Natural killer cell (primary cell): ENCODE data around the gene OBSCN. TPM values are rescaled to one million over a fixed set of nuclear protein-coding genes. Genes with fewer than 3 reads are reported as not detected.

ENCODE experiments used
- ATAC-seq, 3 donors: fragments of 150-1000 bp in 2 of 3; fragments of 200-7000 bp in 1 of 3; cut with Tn5 transposase; 1 replicate in 1 of 3; 2 replicates in 2 of 3; pipeline ENCODE4 v1.10.0; 2021; ENCODE audit warnings: mild to moderate bottlenecking in 2 of 3, moderate library complexity in 2 of 3
- DNase-seq, 2 donors: peaks; one replicate each; pipeline versions ENCODE4 v3.0.0 to v3.0.0-alpha.2; 2013 to 2021; ENCODE audit warnings: mixed read lengths in 1 of 2
- H3K27ac ChIP-seq: one replicate; pipeline ENCODE4 v1.5.1; 2013; ENCODE audit warnings: mild to moderate bottlenecking, low read length
- H3K27me3 ChIP-seq: one replicate; pipeline ENCODE4 v1.6.1; 2013; ENCODE audit warnings: low read length; ENCODE audit not compliant: control insufficient read depth, insufficient read depth
- H3K36me3 ChIP-seq: one replicate; pipeline ENCODE4 v1.6.1; 2013; ENCODE audit warnings: low read length; ENCODE audit not compliant: control insufficient read depth, insufficient read depth
- H3K4me1 ChIP-seq: one replicate; pipeline ENCODE4 v1.6.1; 2013; ENCODE audit warnings: low read length; ENCODE audit not compliant: control insufficient read depth, insufficient read depth
- H3K4me3 ChIP-seq: one replicate; pipeline ENCODE4 v1.5.1; 2013; ENCODE audit warnings: low read length
- H3K9me3 ChIP-seq: one replicate; pipeline ENCODE4 v1.6.1; 2013; ENCODE audit warnings: low read length; ENCODE audit not compliant: control insufficient read depth, insufficient read depth
- H3K27ac Mint-ChIP-seq, 2 donors: one replicate each; pipeline ENCODE4 v1.8.0; 2022; ENCODE audit warnings: mild to moderate bottlenecking in 2 of 2, mixed read lengths in 2 of 2, moderate library complexity in 1 of 2
- H3K27me3 Mint-ChIP-seq, 2 donors: one replicate each; pipeline ENCODE4 v1.8.0; 2022; ENCODE audit warnings: low read depth in 2 of 2, mixed read lengths in 2 of 2
- H3K36me3 Mint-ChIP-seq: one replicate; pipeline ENCODE4 v1.8.0; 2022; ENCODE audit warnings: mixed read lengths
- H3K4me1 Mint-ChIP-seq, 2 donors: one replicate each; pipeline ENCODE4 v1.8.0; 2022; ENCODE audit warnings: mixed read lengths in 2 of 2
- H3K4me3 Mint-ChIP-seq: one replicate; pipeline ENCODE4 v1.8.0; 2022; ENCODE audit warnings: mild to moderate bottlenecking, moderate library complexity, mixed read lengths
- H3K9me3 Mint-ChIP-seq, 2 donors: one replicate each; pipeline ENCODE4 v1.8.0; 2022; ENCODE audit warnings: mixed read lengths in 2 of 2
- WGBS: methylation state at CpG from one replicate; pipeline ENCODE4 v1.1.7; 2013; ENCODE audit warnings: missing lambda C conversion rate; ENCODE audit not compliant: insufficient coverage; 5-methylcytosine and 5-hydroxymethylcytosine counted together
- intact Hi-C: fragments of 100-400 bp; cut with micrococcal nuclease; formaldehyde crosslinking; loops from one replicate; pipeline ENCODE4 v1.14.2; 2022
- total RNA-seq, 4 donors: library from RNA; stranded (reverse); fragments of 120-200 nt in 1 of 4; gene quantifications; one replicate each; pipeline versions ENCODE4 v1.2.3 to v1.2.4, GENCODE V29; 2013 to 2022
- TF ChIP-seq, protein P1 (sequence below): fragments of 200-600 bp; IDR thresholded peaks from one replicate; pipeline ENCODE4 v1.8.0; 2022; ENCODE audit warnings: antibody characterized with exemption

Gene OBSCN
- total RNA-seq, 3 donors from 2014 or later (not counting 1 experiment from before 2014, with no cell fraction given): 9.6 to 30.0 (median 14.3) TPM

DNA sequence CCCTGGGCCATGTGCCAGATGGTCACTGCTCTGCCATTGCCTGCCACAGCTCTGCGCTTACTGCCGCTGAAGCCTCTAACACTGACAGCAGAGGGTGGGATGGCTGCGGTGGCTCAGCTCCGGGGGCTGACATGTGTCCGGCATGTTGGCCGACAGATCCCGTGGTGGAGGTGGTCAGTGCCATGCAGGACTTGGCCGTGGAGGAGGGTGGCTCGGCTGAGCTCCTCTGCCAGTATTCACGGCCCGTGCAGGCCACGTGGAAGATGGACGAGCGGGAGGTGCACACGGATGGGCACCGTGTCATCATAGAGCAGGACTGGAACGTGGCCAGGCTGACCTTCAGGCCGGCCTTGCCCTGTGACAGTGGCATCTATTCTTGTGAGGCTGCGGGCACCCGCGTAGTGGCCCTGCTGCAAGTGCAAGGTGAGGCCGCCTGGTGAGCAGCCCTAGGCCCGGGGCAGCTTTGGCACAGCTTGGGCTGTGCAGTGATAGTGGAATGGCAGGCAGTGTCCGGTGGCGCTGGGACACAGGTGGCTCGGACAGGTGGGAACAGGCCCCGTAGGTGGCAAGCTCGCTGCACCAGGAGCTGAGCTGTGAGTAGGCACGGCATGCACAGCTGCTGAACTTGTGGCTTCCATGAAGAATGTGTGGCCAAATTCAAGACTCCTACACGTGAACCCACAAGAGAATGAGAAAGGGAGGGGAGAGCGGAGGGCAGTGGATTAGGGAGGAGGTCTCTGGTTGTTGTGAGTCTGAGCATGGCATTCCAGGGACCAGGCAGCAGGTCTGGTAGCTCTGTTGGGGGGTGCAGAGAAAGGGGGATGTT, 107.0 kb downstream of the OBSCN start:
- no peaks in the 10 kb centered on the region for H3K36me3 Mint-ChIP-seq
- Histone ChIP-seq H3K4me1 (no peaks in the 10 kb centered on the region), H3K36me3 (no peaks in the 10 kb centered on the region), H3K4me3 (no peak overlapping the region), H3K27me3 (no peaks in the 10 kb centered on the region), H3K9me3 (peaks cover 20% of the 10 kb centered on the region), H3K27ac (no peak overlapping the region)
- intact Hi-C loops: no loop called here
- peak in 1 of 2 donors; percentile 7 for DNase-seq
- no peaks in the 10 kb centered on the region for H3K4me1 Mint-ChIP-seq
- ATAC-seq: no peak
- H3K4me3 Mint-ChIP-seq: no peak overlapping the region
- H3K9me3 Mint-ChIP-seq: no peaks in the 10 kb centered on the region
- TF ChIP-seq, protein P1, sequence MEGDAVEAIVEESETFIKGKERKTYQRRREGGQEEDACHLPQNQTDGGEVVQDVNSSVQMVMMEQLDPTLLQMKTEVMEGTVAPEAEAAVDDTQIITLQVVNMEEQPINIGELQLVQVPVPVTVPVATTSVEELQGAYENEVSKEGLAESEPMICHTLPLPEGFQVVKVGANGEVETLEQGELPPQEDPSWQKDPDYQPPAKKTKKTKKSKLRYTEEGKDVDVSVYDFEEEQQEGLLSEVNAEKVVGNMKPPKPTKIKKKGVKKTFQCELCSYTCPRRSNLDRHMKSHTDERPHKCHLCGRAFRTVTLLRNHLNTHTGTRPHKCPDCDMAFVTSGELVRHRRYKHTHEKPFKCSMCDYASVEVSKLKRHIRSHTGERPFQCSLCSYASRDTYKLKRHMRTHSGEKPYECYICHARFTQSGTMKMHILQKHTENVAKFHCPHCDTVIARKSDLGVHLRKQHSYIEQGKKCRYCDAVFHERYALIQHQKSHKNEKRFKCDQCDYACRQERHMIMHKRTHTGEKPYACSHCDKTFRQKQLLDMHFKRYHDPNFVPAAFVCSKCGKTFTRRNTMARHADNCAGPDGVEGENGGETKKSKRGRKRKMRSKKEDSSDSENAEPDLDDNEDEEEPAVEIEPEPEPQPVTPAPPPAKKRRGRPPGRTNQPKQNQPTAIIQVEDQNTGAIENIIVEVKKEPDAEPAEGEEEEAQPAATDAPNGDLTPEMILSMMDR: no peak
- H3K27ac Mint-ChIP-seq: no peak overlapping the region
- H3K27me3 Mint-ChIP-seq: no peaks in the 10 kb centered on the region
- 95% methylated on average over 31 of the region's 31 CpGs for WGBS

DNA sequence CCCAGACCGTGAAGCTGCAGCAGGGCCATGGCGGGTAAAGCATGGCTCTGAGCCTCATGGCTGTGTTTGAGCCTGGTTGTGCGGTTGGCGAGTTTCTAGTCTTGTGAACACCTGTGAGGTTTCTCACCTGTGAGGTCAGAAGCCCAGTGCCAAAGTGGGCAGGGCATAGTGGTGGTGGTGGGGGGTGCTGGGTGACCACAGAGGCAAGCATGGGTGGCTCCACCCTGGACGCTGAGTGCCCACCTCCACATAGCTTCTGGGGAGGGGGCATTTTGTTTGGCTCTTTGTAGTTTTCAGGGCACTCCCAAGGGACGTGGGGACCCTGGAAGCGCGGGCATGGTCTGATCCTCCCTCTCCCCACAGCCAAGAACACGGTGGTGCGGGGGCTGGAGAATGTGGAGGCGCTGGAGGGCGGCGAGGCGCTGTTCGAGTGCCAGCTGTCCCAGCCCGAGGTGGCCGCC, 107.7 kb downstream of the OBSCN start:
- intact Hi-C loops: no loop called here
- DNase-seq (no peak), ATAC-seq (no peak)
- Histone ChIP-seq H3K36me3 (no peaks in the 10 kb centered on the region), H3K4me1 (no peaks in the 10 kb centered on the region), H3K4me3 (no peak overlapping the region), H3K9me3 (peaks cover 20% of the 10 kb centered on the region), H3K27me3 (no peaks in the 10 kb centered on the region), H3K27ac (no peak overlapping the region)
- Mint-ChIP-seq H3K36me3 (no peaks in the 10 kb centered on the region), H3K4me3 (no peak overlapping the region), H3K27ac (no peak overlapping the region), H3K4me1 (no peaks in the 10 kb centered on the region), H3K27me3 (no peaks in the 10 kb centered on the region), H3K9me3 (no peaks in the 10 kb centered on the region)
- TF ChIP-seq, protein P1: no peak
- 92% methylated on average over 17 of the region's 17 CpGs for WGBS

DNA sequence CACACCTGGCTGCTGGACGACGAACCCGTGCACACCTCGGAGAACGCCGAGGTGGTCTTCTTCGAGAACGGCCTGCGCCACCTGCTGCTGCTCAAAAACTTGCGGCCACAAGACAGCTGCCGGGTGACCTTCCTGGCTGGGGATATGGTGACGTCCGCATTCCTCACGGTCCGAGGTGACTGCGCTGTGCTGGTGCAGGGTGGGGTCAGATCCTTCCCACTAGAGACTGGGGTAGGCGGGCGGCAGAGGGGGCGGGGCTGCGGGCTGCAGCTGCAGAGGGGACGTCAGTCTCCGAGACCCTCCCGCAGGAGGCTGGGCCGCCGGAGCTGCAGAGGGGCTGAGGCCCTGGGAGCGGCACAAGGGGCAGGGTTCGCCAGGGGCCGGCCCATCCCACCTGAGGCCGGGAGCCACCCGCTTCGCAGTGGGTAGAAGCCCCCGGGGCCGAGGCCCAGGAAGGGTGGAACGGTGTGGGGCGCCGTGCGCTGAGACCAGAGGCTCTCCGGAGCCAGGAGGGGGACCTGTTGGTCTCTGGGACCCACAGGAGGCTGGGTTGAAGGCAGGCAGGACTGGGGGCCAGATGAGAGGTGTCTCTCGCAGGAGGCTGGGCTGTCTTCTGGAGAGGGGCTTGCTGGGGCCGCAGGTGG, 108.2 kb downstream of the OBSCN start:
- Histone ChIP-seq H3K9me3 (peaks cover 20% of the 10 kb centered on the region), H3K27me3 (no peaks in the 10 kb centered on the region), H3K36me3 (no peaks in the 10 kb centered on the region), H3K27ac (no peak overlapping the region), H3K4me3 (no peak overlapping the region), H3K4me1 (no peaks in the 10 kb centered on the region)
- H3K4me1 Mint-ChIP-seq: no peaks in the 10 kb centered on the region
- DNase-seq (peak in 1 of 2 donors; percentile 11), ATAC-seq (no peak)
- intact Hi-C loops: no loop called here
- no peak overlapping the region for H3K4me3 Mint-ChIP-seq
- 92% methylated on average over 40 of the region's 40 CpGs for WGBS
- H3K27ac Mint-ChIP-seq: no peak overlapping the region
- TF ChIP-seq, protein P1: no peak
- H3K36me3 Mint-ChIP-seq: no peaks in the 10 kb centered on the region
- no peaks in the 10 kb centered on the region for H3K9me3 Mint-ChIP-seq
- no peaks in the 10 kb centered on the region for H3K27me3 Mint-ChIP-seq
